Stimulated activated CD8-positive, alpha-beta memory T cell treated with anti-CD3 and anti-CD28 coated beads, Interleukin-4, amount 100 ng/mL, for 4 hours (primary cell): ENCODE data around the gene ZNF888.
"Not testable (repeated sequence)": the region's sequence is repeated elsewhere in the genome, so short reads cannot be mapped to it uniquely, and the experiment has no call there.

Source experiments
- DNase-seq, 2 donors: peaks; one replicate each; pipeline ENCODE4 v3.0.0-alpha.2; 2020; ENCODE audit warnings: low read depth in 2 of 2, low spot score in 1 of 2

The ZNF888 gene

GRCh38 chr19:52880895-52881389 lies 42.3 kb downstream of the ZNF888 start:
- no peak for DNase-seq

- DNase-seq: not testable (repeated sequence)
These were observed 50.2 kb downstream of the ZNF888 start for GRCh38 chr19:52872996-52873395.

- DNase-seq: no peak
These were observed 51.8 kb downstream of the ZNF888 start for GRCh38 chr19:52871466-52871865.

GRCh38 chr19:52868031-52868430 lies 55.2 kb downstream of the ZNF888 start:
- not testable (repeated sequence) for DNase-seq

- DNase-seq: peak; percentile 38 to 53
These were observed 65.6 kb downstream of the ZNF888 start, which contains the start of gene ZNF468 for GRCh38 chr19:52857378-52858191. TSS of gene ZNF468 (minus strand) at chr19:52857619. CDS start at chr19:52854272, 3,347 bp downstream.

- DNase-seq: not testable (repeated sequence)
These were observed 66.5 kb downstream of the ZNF888 start for GRCh38 chr19:52856540-52857377.
